Right renal cortex interstitium (tissue), 3 donors: ENCODE results near the gene DUSP16. TPM values are rescaled to one million over a fixed set of nuclear protein-coding genes. Genes with fewer than 3 reads are reported as not detected.

Source experiments
- polyA plus RNA-seq, 3 donors: library from polyadenylated mRNA; unstranded; fragments of 120-200 nt; gene quantifications; one replicate each; pipeline ENCODE4 v1.2.1, GENCODE V29; 2013; ENCODE audit not compliant: insufficient read length in 3 of 3

The DUSP16 gene
- polyA plus RNA-seq, 3 donors: 26.0 to 26.3 (median 26.1) TPM

Other genes with a start within 250 kb of the DUSP16 start
- gene MANSC1, start 212.6 kb downstream of the DUSP16 start, polyA plus RNA-seq: 10 to 100 TPM; 33.7 to 37.7 (median 33.7) TPM
- gene BORCS5, start 205.8 kb downstream of the DUSP16 start, polyA plus RNA-seq: 1 to 10 TPM; 8.4 to 9.4 (median 8.5) TPM
- gene CREBL2, start 49.0 kb upstream of the DUSP16 start, polyA plus RNA-seq: 10 to 100 TPM; 35.9 to 39.1 (median 37.0) TPM
- 1 to 10 TPM; 1.5 to 1.7 (median 1.6) TPM for gene GPR19, start 133.3 kb upstream of the DUSP16 start, polyA plus RNA-seq
- 10 to 100 TPM; 68.3 to 81.7 (median 71.9) TPM for gene CDKN1B, start 154.5 kb upstream of the DUSP16 start, polyA plus RNA-seq
- gene APOLD1, start 222.8 kb upstream of the DUSP16 start, polyA plus RNA-seq: 10 to 100 TPM in 1 of 3 donors, 1 to 10 TPM in 2; 7.5 to 11.3 (median 8.9) TPM